GM21717 (cell line): ENCODE data around the gene PRRX1.

Experiments
- ATAC-seq: cut with Tn5 transposase; IDR thresholded peaks from one replicate; pipeline ENCODE4 v1.9.1; 2021; ENCODE audit warnings: mild to moderate bottlenecking, moderate library complexity; ENCODE audit not compliant: unreplicated experiment

Gene PRRX1

DNA sequence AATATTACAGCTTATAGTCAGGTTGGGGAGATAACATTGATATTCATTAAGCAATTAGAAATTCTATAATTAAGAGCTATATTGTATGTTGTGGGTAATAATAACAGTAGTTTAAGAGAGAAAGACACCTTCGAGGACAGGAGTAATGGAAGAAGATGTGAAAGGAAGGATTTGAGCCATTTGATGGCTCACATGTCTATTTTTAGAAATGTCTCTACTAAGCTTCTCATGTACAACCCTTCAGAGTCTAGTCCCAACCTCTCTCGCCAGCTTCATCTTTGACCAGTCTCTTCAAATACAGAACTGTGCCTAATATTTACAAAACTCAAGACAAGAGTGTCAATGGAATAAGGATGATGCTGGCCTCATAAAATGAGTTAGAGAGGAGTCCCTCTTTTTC is 95.1 kb downstream of the PRRX1 start:
- ATAC-seq, result no peak

DNA sequence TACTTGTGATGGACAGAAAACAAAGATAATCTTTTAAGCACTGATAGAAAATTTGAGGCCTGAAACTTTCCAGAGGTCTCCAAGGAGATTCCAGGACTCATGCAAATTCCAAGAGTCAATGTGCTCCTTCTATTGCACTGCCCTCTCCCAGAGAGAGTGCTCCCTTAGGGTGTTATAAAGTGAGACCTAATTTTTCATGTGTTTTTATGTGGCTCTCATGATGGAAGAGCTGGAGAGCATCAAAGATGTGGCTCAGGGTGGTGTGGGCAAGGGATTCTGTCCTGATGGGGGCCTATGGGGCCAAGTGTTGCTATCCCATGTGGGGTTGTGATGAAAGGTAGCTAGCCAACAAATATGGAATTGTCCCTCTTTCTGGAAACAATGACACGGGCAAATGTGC is 101.3 kb downstream of the PRRX1 start:
- ATAC-seq, result no peak

DNA sequence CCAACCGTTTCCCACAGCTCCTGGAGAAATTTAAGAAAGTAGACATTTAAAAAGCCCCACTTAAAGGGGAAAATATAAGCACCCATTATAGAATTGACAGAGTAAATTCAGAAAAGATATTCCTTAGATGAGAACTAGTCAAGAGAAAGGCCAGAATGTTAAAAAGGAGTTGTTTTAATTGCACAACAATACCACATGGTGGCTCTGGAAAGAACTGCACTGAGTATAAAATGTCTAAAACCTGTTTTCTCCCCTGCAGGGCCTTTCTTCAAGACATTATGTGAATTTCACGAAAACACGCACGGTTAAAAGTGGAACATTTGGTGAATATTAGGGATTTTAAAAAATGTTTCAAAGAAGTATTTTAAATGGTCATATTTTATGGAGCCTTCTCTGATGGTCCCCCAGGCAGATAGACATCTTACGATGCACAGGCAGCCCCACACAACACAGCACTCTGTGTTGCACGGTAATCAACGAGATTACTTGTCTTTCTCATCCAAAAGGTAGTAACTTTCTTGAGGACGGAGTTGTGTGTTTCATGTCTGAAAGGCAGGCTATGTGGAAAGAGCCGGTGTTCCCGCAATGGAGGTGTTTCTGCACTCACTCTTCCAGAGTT is 101.9 kb downstream of the PRRX1 start:
- no peak for ATAC-seq

DNA sequence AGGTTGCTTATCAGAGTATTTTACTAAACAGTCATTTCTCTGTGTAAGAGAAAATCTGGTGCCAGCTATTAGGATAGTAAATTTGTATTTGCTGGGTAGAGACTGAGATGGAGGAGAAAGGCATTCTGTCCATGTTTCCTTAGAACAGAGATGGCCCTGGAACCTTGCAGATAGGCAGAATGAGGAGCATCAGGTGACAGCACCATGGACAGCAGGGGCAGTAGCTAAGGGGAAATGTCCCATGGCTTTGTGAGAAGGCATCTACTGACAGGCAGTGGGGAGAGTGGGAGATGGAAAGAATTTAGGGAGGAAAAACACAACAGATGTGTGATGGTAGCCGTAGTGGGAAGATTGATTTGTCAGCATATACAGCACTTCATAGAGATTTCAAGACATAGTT is 105.0 kb downstream of the PRRX1 start:
- no peak for ATAC-seq

DNA sequence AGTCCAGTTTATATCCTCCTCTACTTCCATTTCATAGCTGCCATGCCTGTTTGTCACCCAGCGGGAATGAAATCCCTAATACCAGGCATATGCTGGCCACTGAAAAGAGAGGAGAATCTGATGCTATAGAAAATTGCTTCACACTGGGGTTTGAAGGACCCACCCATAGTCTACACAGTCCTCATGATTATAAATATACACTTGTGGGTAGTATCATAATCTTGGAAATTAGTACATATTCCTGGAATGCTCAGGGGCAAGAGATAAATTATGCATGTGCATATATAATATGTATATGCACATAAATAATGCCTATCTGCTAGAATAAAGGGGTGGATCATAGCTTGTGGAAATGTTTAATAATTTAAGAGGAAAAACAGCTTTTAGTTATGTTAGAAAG is 105.8 kb downstream of the PRRX1 start:
- no peak for ATAC-seq

DNA sequence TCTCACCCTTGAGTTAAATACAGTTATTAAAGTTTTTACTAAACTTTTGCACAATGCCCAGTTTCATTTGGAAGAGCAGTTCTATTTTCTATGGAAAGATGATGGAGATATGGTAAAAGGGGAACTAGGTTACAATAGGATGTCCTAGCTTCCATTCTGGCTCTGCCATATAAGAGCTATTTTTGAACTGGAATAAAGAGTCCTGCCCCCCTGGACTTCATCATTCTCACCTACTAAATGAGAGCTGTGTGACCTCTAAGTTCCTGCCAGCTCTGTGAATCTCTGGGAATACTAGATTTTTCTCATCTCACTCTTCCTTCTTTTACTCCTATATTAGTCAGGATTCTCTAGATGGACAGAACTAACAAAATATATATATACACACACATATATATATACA is 106.3 kb downstream of the PRRX1 start:
- ATAC-seq, result no peak

DNA sequence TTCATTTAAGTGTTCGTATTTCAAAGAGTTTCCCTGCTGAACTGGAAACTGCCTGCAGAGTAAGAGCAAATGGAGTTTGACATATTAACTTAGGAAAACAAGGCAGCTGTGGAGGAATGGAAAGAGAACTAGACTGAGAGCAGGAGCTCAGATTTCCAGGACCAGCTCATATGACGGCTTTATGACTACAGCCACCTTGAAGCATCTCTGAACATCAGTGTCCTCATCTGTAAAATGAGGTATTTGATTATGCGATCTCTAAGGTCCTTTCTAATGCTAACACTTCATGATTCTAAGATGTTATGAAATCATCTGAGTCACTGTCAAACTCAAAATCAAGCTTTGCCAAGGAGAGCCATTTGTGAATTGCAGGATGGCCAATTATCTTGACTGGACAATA is 112.3 kb downstream of the PRRX1 start:
- ATAC-seq, result no peak

DNA sequence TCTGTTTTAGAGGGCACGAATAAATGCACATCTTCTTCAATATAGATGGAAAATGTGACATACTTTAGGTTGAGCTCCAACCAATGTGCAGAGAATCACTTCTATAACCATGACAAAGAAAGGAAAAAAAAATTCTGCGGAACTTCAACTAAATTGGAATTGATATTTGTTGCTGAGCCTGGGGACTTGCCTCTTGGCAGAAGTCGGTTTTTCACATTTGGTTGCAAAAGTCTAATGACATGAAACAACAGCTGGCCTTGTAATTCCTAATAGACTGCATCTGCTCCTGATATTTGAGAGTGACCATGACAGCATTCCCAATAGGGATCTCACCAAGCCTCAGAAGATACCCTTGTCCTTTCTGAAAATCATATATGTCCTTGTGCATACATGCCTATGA is 112.8 kb downstream of the PRRX1 start:
- no peak for ATAC-seq
